ENCODE results near the gene KCNJ10.

DNA sequence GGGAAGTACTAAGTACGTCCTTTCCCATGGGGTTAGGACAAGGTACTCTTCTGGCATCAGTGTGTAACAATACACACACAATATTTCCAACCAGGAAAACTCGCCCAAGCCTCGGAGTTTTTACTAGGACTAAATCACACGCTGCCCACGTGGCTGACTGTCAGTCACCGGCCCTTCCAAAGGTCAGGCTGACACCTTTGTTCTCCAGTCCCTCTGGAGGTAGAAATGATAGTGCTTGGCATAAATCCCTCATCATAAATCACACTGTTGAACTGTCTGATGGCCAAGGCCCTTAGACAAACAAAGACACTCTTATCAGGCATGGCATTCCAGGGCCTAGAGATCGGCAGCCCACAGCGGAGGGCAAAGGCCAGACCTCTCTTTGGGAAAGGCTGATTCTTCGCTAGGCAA lies 99.0 kb downstream of the KCNJ10 start:
- TF ChIP-seq POLR2AphosphoS5 (IDR thresholded peaks at IDR 0.05) = no peak
- TF ChIP-seq, protein P1, sequence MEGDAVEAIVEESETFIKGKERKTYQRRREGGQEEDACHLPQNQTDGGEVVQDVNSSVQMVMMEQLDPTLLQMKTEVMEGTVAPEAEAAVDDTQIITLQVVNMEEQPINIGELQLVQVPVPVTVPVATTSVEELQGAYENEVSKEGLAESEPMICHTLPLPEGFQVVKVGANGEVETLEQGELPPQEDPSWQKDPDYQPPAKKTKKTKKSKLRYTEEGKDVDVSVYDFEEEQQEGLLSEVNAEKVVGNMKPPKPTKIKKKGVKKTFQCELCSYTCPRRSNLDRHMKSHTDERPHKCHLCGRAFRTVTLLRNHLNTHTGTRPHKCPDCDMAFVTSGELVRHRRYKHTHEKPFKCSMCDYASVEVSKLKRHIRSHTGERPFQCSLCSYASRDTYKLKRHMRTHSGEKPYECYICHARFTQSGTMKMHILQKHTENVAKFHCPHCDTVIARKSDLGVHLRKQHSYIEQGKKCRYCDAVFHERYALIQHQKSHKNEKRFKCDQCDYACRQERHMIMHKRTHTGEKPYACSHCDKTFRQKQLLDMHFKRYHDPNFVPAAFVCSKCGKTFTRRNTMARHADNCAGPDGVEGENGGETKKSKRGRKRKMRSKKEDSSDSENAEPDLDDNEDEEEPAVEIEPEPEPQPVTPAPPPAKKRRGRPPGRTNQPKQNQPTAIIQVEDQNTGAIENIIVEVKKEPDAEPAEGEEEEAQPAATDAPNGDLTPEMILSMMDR (IDR thresholded peaks at IDR 0.05) = no peak
- no peak for TF ChIP-seq POLR2A (IDR thresholded peaks at IDR 0.05)
